Ecto neural progenitor cell (in vitro differentiated cells): Measurements from ENCODE around the gene SYTL2.
"Not testable (repeated sequence)": the region's sequence is repeated elsewhere in the genome, so short reads cannot be mapped to it uniquely, and the experiment has no call there.

ENCODE experiments used
- DNase-seq: peaks from one replicate; pipeline ENCODE4 v3.0.0-alpha.2; 2018; ENCODE audit warnings: low spot score

SYTL2 gene

GRCh38 chr11:85682330-85683305 is 128.3 kb downstream of the SYTL2 start:
- no peak for DNase-seq

GRCh38 chr11:85680897-85681296 is 130.0 kb downstream of the SYTL2 start:
- DNase-seq, result no peak

GRCh38 chr11:85679576-85679975 is 131.4 kb downstream of the SYTL2 start:
- DNase-seq, result no peak

GRCh38 chr11:85673393-85673792 is 137.5 kb downstream of the SYTL2 start:
- no peak for DNase-seq

GRCh38 chr11:85672105-85672902 is 138.6 kb downstream of the SYTL2 start:
- DNase-seq, result no peak

- DNase-seq, result not testable (repeated sequence)
Measured at GRCh38 chr11:85670949-85671663, 139.8 kb downstream of the SYTL2 start.

- DNase-seq, result no peak
Measured at GRCh38 chr11:85668157-85668556, 142.8 kb downstream of the SYTL2 start.

- DNase-seq, result no peak
Measured at GRCh38 chr11:85666687-85667086, 144.3 kb downstream of the SYTL2 start.

GRCh38 chr11:85665733-85666132 is 145.2 kb downstream of the SYTL2 start:
- DNase-seq, result no peak

GRCh38 chr11:85664615-85665481 is 146.1 kb downstream of the SYTL2 start, which contains the start of gene CREBZF:
CREBZF (minus strand) TSS chr11:85665129; CDS start chr11:85664875, 254 bp downstream.
- DNase-seq, result peak; percentile 95

- DNase-seq, result peak; percentile 87
Measured at GRCh38 chr11:85663753-85664614, 147.0 kb downstream of the SYTL2 start.

- DNase-seq, result no peak
Measured at GRCh38 chr11:85663080-85663752, 147.7 kb downstream of the SYTL2 start.

- no peak for DNase-seq
Measured at GRCh38 chr11:85661972-85662664, 148.8 kb downstream of the SYTL2 start.

- DNase-seq, result no peak
Measured at GRCh38 chr11:85658180-85658579, 152.8 kb downstream of the SYTL2 start.

GRCh38 chr11:85656777-85657176 is 154.2 kb downstream of the SYTL2 start:
- DNase-seq, result no peak

- not testable (repeated sequence) for DNase-seq
Measured at GRCh38 chr11:85654343-85654742, 156.6 kb downstream of the SYTL2 start.

GRCh38 chr11:85652786-85653447 is 158.0 kb downstream of the SYTL2 start:
- DNase-seq, result no peak

- DNase-seq, result no peak
Measured at GRCh38 chr11:85651118-85651517, 159.8 kb downstream of the SYTL2 start.
